ENCODE data around the gene TRAPPC5.

The TRAPPC5 gene

DNA sequence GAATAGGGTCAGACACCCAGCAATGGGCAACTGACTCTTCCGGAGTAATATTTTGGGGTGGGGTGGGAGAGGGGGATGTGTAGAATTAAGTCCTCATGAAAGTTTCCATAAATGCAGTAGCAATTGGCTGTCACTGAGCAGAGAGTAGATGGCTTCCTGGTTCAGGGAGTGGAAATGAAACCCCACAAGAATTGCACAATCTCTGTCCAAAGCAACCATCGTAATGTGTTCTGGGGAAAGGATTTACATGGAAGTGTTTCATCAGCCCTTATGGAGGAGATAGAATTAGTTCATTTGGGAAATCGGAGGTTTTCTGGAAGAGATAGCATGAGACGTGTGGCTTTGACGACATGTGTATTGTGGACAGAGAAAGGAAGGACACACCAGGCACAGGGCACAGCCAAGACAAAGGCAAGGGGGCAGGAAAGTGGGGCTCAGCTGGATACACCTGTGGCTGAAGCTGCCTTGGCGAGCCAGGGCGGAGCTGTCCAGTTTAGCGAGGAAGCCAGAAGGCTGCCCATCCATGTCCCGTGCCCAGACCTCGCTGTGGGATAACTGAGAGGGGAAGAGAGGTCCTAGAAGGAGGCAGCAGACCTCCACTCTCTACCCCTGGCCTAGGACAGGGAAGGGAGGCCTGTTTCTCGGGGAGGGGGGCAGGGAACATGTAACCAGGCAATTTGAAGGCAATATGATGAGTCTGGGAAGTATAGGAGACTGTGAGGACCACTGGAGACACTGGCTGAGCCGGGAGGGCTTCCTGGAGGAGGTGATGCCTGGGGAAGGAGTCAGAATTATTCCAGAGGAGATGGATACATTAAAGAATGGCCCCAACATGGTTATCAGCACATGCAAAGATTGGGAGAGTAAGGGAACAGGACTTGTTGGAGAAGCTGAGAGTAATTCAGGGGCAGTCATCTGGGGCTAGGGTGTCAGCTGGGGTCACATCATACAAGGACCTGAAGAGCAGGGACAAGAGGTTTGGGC lies 53.9 kb downstream of the TRAPPC5 start:
- no peak for DNase-seq

DNA sequence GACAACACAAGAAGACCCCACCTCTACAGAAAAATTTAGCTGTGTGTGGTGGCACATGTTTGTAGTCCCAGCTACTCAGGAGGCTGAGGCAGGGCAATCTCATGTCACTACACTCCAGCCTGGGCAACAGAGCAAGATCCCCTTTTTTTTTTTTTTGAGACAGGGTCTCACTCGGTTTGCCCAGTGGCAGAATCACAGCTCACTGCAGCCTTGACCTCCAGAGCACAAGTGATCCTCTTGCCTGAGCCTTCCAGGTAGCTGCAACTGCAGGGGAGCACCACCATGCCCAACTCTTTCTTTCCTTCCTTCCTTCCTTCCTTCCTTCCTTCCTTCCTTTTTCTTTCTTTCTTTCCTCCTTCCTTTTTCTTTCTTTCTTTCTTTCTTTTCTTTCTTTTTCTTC lies 55.5 kb downstream of the TRAPPC5 start:
- no peak for DNase-seq

DNA sequence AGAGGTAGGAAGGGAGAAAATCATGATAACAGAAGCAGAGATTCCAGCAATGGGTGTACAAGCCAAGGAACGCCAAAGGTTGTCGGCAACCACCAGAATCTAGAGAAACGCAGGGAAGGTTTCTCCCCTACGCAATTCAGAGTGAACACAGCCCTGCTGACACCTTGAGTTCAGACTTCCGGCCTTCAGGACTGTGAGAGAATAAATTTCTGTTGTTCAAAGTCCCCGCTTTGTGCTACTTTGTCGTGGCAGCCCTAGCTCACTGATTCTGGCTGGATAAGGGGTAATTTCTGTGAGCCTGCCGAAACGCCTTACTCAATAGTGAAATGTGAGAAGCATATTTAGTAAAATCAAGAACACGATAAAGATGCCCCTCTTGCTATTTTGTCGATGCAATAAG lies 56.6 kb downstream of the TRAPPC5 start:
- no peak for DNase-seq
